IPS DF 4.7 (cell line): ENCODE data around the gene MED13L.

Experiments
- DNase-seq: peaks from one replicate; pipeline ENCODE4 v3.0.0-alpha.2; 2013; ENCODE audit warnings: low spot score; ENCODE audit errors: extremely low read depth

MED13L gene

GRCh38 chr12:116184763-116185162 is 92.7 kb downstream of the MED13L start:
- DNase-seq, result no peak

- no peak for DNase-seq
Observed at GRCh38 chr12:116183741-116184141, 93.8 kb downstream of the MED13L start.

GRCh38 chr12:116182359-116183063 is 95.0 kb downstream of the MED13L start:
- no peak for DNase-seq

GRCh38 chr12:116180448-116180847 is 97.0 kb downstream of the MED13L start:
- no peak for DNase-seq

GRCh38 chr12:116179384-116179783 is 98.1 kb downstream of the MED13L start:
- DNase-seq, result no peak

GRCh38 chr12:116177017-116177416 is 100.5 kb downstream of the MED13L start:
- no peak for DNase-seq

- DNase-seq, result no peak
Observed at GRCh38 chr12:116174904-116175303, 102.6 kb downstream of the MED13L start.

GRCh38 chr12:116174006-116174405 is 103.5 kb downstream of the MED13L start:
- no peak for DNase-seq

GRCh38 chr12:116172224-116172849 is 105.2 kb downstream of the MED13L start:
- no peak for DNase-seq

- DNase-seq, result no peak
Observed at GRCh38 chr12:116171549-116171948, 105.9 kb downstream of the MED13L start.

GRCh38 chr12:116169071-116169470 is 108.4 kb downstream of the MED13L start:
- DNase-seq, result no peak

- DNase-seq, result no peak
Observed at GRCh38 chr12:116166306-116166705, 111.2 kb downstream of the MED13L start.

- DNase-seq, result no peak
Observed at GRCh38 chr12:116165036-116165425, 112.5 kb downstream of the MED13L start.

GRCh38 chr12:116164250-116165035 is 113.0 kb downstream of the MED13L start:
- no peak for DNase-seq

- DNase-seq, result no peak
Observed at GRCh38 chr12:116162071-116162470, 115.4 kb downstream of the MED13L start.

GRCh38 chr12:116161588-116161987 is 115.9 kb downstream of the MED13L start:
- no peak for DNase-seq

GRCh38 chr12:116160883-116161458 is 116.5 kb downstream of the MED13L start:
- no peak for DNase-seq

GRCh38 chr12:116160231-116160630 is 117.3 kb downstream of the MED13L start:
- no peak for DNase-seq

GRCh38 chr12:116159593-116160200 is 117.8 kb downstream of the MED13L start:
- no peak for DNase-seq

GRCh38 chr12:116159175-116159574 is 118.3 kb downstream of the MED13L start:
- DNase-seq, result no peak

- DNase-seq, result no peak
Observed at GRCh38 chr12:116157845-116158267, 119.6 kb downstream of the MED13L start.

GRCh38 chr12:116156614-116157013 is 120.9 kb downstream of the MED13L start:
- DNase-seq, result no peak
